Measurements from ENCODE around the gene KCTD6. TPM values are rescaled to one million over a fixed set of nuclear protein-coding genes. Genes with fewer than 3 reads are reported as not detected.

The KCTD6 gene
- total and polyA plus RNA-seq, 2 of the 8 experiments (the other 6 are each of a cell fraction or from before 2014, with no cell fraction given): 17.4 to 21.4 TPM

- Histone ChIP-seq H3K9ac (replicated peaks in 1 of 4; ENCODE audit: extremely low read depth in 1 of 4, low read depth in 3 of 4, low read length in 3 of 4) (no peak overlapping the region; a peak in 1 of 7 replicates), H3K23me2 (ENCODE audit: low read depth, low read length) (no peaks in the 10 kb centered on the region)
- TF ChIP-seq EGR1 (IDR thresholded peaks at IDR 0.05; ENCODE audit: borderline replicate concordance, low read depth, low read length): no peak
- TF ChIP-seq YY1 (IDR thresholded peaks at IDR 0.05; ENCODE audit: low read depth, low read length): peak; percentile 58; the same call in 1 of the 2 replicates
- TF ChIP-seq ATF2 (IDR thresholded peaks at IDR 0.05; ENCODE audit: low read length): no peak
- TF ChIP-seq EP300 (IDR thresholded peaks at IDR 0.05; ENCODE audit: borderline replicate concordance in 1 of 2, low read depth in 2 of 2, low read length in 2 of 2): no peak
- TF ChIP-seq RBBP5 (IDR thresholded peaks at IDR 0.05; ENCODE audit: borderline replicate concordance, low read depth, low read length): no peak
- no peak for TF ChIP-seq SIRT6 (IDR thresholded peaks at IDR 0.05; ENCODE audit: low read length)
- no peak for TF ChIP-seq SIN3A (conservative IDR thresholded peaks at IDR 0.05 in 1 of 2, IDR thresholded peaks at IDR 0.05 in 1 of 2; ENCODE audit: low read depth in 1 of 2, low read length in 2 of 2)
- TF ChIP-seq TAF7 (optimal IDR thresholded peaks at IDR 0.05; ENCODE audit: borderline replicate concordance, low read depth, low read length): no peak
These were observed 37.8 kb downstream of the KCTD6 start for GRCh38 chr3:58529516-58530353.

More at GRCh38 chr3:58529516-58530353, 37.8 kb downstream of the KCTD6 start:
- no peaks in the 10 kb centered on the region for H3K79me2 ChIP-seq (ENCODE audit: control insufficient read depth in 1 of 2, insufficient read depth in 2 of 2, low read length in 2 of 2)
- H3K14ac ChIP-seq (ENCODE audit: insufficient read length): no peak overlapping the region
- no peak overlapping the region for H3K23ac ChIP-seq (ENCODE audit: insufficient read length)
- CTCF ChIA-PET (ENCODE audit: partially characterized antibody): interaction anchor here (0.6 to 7.2 kb wide), 45 partner anchors 9 to 574 kb away, joined by 3 to 68 read pairs (median 4); partner anchors contain the start of genes ACOX2, FAM107A, HTD2 and KCTD6
- H2AFZ ChIP-seq (ENCODE audit: low read length): no peak overlapping the region
- H2BK15ac ChIP-seq (ENCODE audit: low read length): peak overlapping the region; percentile 62; the same call in 1 of the 2 replicates
- POLR2A ChIA-PET (ENCODE audit: partially characterized antibody): no interaction called here
- H3K4me2 ChIP-seq (ENCODE audit: insufficient read depth in 1 of 2, low read depth in 2 of 2, low read length in 2 of 2): no peak overlapping the region
- peak overlapping the region; percentile 6 for H3K4ac ChIP-seq (replicated peaks; ENCODE audit: insufficient read length, low read depth, low read length)
- H3K27ac ChIP-seq (ENCODE audit: low read depth, low read length): no peak overlapping the region
- H4K8ac ChIP-seq (ENCODE audit: extremely low read depth, insufficient read depth, low read length): no peak overlapping the region; the same call in none of the 2 replicates
- H2BK120ac ChIP-seq (replicated peaks; ENCODE audit: low read depth, low read length): no peak overlapping the region
- no peak overlapping the region for H2AK5ac ChIP-seq (ENCODE audit: low read depth, low read length)
- H4K20me1 ChIP-seq (replicated peaks in 1 of 2; ENCODE audit: control insufficient read depth in 1 of 2, insufficient read depth in 2 of 2, low read length in 2 of 2): no peaks in the 10 kb centered on the region
- no peaks in the 10 kb centered on the region for H3K9me3 ChIP-seq (ENCODE audit: insufficient read depth in 2 of 2, low read depth in 1 of 2, low read length in 1 of 2)
- H3K18ac ChIP-seq (ENCODE audit: extremely low read depth, low read length): no peak overlapping the region
- no peak overlapping the region for H3K4me3 ChIP-seq (ENCODE audit: extremely low read depth in 1 of 4, insufficient read depth in 2 of 4, low read depth in 3 of 4, low read length in 4 of 4)
- DNase-seq (ENCODE audit: low read depth in 1 of 2, low spot score in 2 of 2) (peak; percentile 49 to 87), FAIRE-seq (peak; percentile 58)
- no peaks in the 10 kb centered on the region for H3K79me1 ChIP-seq (ENCODE audit: low read depth, low read length)
- no peak overlapping the region for H2BK20ac ChIP-seq (ENCODE audit: low read length)
- no peak overlapping the region for H3K56ac ChIP-seq (replicated peaks; ENCODE audit: insufficient read length, low read depth, low read length)
- H4K5ac ChIP-seq (ENCODE audit: insufficient read length, low read depth, low read length): no peak overlapping the region
- 75% methylated on average over 15 of the region's 15 CpGs; no CpG with 5 or more reads in 1 of the 2 experiments for WGBS, 2 experiments (ENCODE audit: extremely low coverage in 1 of 2, insufficient coverage in 1 of 2, insufficient read length in 1 of 2, insufficient replicate concordance in 2 of 2, low coverage in 1 of 2, low lambda C conversion rate in 2 of 2, missing lambda C conversion rate in 1 of 2)
- H2BK5ac ChIP-seq (ENCODE audit: low read depth, low read length): no peak overlapping the region
- H3K4me1 ChIP-seq (replicated peaks in 1 of 4; ENCODE audit: control insufficient read depth in 3 of 4, insufficient read depth in 4 of 4, low read length in 3 of 4): peaks cover 3 to 8% (median 6%) of the 10 kb centered on the region in 4 experiments; a peak in 6 of 7 replicates
- no peaks in the 10 kb centered on the region for H3K36me3 ChIP-seq (ENCODE audit: control insufficient read depth in 2 of 4, insufficient read depth in 4 of 4, low read length in 3 of 4)
- H3K27me3 ChIP-seq (replicated peaks in 1 of 4; ENCODE audit: control insufficient read depth in 3 of 4, extremely low read depth in 1 of 4, insufficient read depth in 3 of 4, low read length in 3 of 4): no peaks in the 10 kb centered on the region
- H4K91ac ChIP-seq (replicated peaks; ENCODE audit: insufficient read length, low read length): peak overlapping the region; percentile 2
- no peak overlapping the region; the same call in 1 of the 2 replicates for H2BK12ac ChIP-seq (ENCODE audit: low read depth, low read length)
